ENCODE measurements around the gene DNASE1. TPM values are rescaled to one million over a fixed set of nuclear protein-coding genes. Genes with fewer than 3 reads are reported as not detected.

DNASE1 gene, protein sequence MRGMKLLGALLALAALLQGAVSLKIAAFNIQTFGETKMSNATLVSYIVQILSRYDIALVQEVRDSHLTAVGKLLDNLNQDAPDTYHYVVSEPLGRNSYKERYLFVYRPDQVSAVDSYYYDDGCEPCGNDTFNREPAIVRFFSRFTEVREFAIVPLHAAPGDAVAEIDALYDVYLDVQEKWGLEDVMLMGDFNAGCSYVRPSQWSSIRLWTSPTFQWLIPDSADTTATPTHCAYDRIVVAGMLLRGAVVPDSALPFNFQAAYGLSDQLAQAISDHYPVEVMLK
- total RNA-seq: 11.6 and 15.4 TPM in 2 replicates

DNA sequence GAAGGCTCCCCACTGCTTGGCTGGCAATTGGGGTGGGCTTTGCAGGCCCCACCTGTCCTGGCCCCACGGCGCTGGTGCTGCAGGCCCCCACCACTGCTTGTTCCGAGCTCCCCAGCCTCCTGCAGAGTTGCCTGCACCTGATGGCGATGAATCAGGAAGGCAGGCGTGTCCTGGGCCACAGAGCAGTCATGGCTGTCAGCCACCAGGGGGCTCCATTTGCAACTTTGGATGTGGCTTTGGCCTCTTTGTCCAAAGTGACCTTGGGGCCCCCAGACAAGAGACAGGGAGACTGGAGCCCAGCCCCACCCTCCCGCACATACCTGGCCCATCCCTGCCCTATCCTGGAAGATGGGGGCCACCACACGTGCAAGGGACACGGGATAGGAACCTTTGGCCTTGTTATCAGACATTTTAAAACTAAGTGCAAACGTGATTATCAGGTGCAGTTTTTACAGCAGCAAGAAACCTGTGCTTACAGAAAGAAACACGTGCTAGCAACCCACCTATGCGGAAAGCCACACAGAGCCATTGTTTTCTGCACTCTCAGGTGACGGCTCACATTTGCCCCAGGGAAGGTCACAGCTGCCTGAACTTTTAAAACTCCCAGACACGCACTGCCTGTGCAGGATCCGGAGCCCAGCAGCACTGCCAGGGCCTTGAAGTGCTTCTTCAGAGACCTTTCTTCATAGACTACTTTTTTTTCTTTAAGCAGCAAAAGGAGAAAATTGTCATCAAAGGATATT is at the start of gene DNASE1:
Gene DNASE1 (plus strand): TSS at position 443 of the 743 bp plus-strand sequence. CDS start 683 bp downstream, outside the sequence.

DNA sequence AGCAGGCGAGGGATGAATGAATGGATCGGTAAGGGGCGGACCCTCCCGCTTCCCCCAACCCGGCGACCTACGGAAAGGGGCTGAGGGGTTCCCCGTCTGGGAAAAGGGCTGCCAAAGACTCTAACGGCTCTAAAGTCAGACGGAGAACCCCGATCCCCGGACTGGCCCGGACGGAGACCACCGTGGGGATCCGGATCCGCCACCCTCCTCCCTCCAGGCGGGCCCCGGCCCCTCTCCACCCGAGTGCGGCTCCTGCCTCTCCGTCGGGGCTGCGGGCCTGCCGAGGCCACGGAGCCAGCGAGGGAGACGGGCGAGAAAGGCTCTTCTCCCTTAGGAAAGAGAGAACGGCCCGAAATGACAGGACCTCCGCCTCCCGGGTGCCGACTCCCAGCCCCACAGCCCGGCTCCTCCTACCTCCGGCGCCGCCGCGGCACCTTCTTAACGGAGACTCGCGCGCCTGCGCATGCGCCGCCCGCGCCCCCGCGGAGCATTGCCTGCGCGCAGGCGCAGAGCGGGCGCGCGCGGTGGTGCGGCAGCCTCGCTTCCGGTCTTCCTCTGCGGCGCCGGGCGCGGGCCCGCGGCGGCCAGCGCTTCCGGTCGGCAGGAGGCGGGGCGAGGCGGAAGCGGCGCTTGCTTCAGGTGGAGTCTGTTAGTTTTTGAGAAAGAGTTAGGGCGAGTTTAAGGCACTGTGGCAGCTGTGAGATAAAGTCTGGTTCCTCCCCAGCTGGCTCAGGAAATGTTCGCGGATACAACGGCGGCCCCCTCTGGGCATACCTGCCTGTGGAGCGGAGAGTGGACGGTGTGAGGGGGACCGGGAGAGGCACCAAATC is 43.1 kb upstream of the DNASE1 start, which contains the start of gene SLX4:
Gene SLX4 (minus strand): TSS at position 461 of the 830 bp plus-strand sequence. CDS start 2,642 bp downstream, outside the sequence.

Other genes starting within 250 kb of the DNASE1 start
- 2.3 and 2.4 TPM in 2 replicates for gene ZNF597, start 211.2 kb upstream of the DNASE1 start, total RNA-seq
- gene NAA60, start 211.0 kb upstream of the DNASE1 start, total RNA-seq: 8.9 and 13.9 TPM in 2 replicates
- not detected in 2 replicates for gene C16orf90, start 159.2 kb upstream of the DNASE1 start, total RNA-seq
- gene CLUAP1, start 153.7 kb upstream of the DNASE1 start, total RNA-seq: 25.5 and 33.8 TPM in 2 replicates
- 0.06 and 0.13 TPM in 2 replicates for gene NLRC3, start 77.3 kb upstream of the DNASE1 start, total RNA-seq
- gene SLX4, start 43.1 kb upstream of the DNASE1 start, total RNA-seq: 2.6 and 2.9 TPM in 2 replicates
- 43.7 and 54.4 TPM in 2 replicates for gene TRAP1, start 62.8 kb downstream of the DNASE1 start, total RNA-seq
- gene CREBBP, start 226.0 kb downstream of the DNASE1 start, total RNA-seq: 15.1 and 27.0 TPM in 2 replicates